ENCODE results near the gene OR6B3. TPM values are rescaled to one million over a fixed set of nuclear protein-coding genes. Genes with fewer than 3 reads are reported as not detected.

Gene OR6B3
- total RNA-seq, 4 donors from 2014 or later, result 0.90 to 14.0 (median 3.1) TPM

DNA sequence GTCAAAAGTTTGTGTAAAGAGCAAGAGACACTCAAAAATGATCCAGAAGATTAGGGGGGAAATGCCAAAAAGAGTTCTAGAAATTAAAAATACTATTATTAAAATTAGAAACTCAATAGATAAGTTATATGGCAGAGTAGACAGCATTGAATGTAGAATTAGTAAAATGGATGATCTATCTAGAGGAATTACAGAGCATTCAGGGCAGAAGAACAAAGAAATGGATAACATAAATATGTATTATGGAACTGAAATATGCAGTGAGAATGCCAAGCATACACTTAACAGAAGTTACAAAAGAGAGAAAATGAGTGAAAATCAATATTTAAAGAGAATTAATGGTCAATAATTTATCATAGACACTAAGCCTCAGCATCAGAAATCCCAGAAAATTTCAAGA is 33.2 kb upstream of the OR6B3 start:
- TF ChIP-seq, protein P1, sequence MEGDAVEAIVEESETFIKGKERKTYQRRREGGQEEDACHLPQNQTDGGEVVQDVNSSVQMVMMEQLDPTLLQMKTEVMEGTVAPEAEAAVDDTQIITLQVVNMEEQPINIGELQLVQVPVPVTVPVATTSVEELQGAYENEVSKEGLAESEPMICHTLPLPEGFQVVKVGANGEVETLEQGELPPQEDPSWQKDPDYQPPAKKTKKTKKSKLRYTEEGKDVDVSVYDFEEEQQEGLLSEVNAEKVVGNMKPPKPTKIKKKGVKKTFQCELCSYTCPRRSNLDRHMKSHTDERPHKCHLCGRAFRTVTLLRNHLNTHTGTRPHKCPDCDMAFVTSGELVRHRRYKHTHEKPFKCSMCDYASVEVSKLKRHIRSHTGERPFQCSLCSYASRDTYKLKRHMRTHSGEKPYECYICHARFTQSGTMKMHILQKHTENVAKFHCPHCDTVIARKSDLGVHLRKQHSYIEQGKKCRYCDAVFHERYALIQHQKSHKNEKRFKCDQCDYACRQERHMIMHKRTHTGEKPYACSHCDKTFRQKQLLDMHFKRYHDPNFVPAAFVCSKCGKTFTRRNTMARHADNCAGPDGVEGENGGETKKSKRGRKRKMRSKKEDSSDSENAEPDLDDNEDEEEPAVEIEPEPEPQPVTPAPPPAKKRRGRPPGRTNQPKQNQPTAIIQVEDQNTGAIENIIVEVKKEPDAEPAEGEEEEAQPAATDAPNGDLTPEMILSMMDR (IDR thresholded peaks at IDR 0.05), result no peak
- no peak for TF ChIP-seq EP300 (IDR thresholded peaks at IDR 0.05)
- no peak for TF ChIP-seq POLR2A (IDR thresholded peaks at IDR 0.05)
- no peaks in the 10 kb centered on the region for H3K27me3 ChIP-seq
- H3K4me1 ChIP-seq, result no peaks in the 10 kb centered on the region
- no peak for DNase-seq (ENCODE audit: low spot score in 2 of 2)
- H3K36me3 ChIP-seq, result no peaks in the 10 kb centered on the region
- no peak overlapping the region for H3K27ac ChIP-seq
- H3K4me3 ChIP-seq, result no peak overlapping the region
- peaks cover 0 to 23% (median 6%) of the 10 kb centered on the region in 4 donors for H3K9me3 ChIP-seq

DNA sequence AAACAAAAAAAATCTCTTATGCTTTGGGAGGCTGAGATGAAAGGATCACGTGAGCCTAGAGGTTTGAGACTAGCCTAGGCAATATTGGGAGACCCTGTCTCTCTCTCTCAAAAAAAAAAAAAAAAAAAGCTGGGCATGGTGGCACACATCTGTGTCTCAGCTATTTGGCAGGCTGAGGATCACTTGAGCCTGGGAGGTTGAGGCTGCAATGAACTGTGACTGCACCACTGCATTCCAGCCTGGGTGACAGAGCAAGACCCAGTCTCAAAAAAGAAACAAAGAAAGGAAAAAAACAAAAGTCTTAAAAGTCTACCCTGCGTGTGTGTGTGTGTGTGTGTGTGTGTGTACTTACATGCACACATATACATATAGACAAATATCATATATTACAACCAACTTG is 25.3 kb upstream of the OR6B3 start:
- H3K27ac ChIP-seq, result no peak overlapping the region
- no peak for TF ChIP-seq EP300 (IDR thresholded peaks at IDR 0.05)
- TF ChIP-seq POLR2A (IDR thresholded peaks at IDR 0.05), result no peak
- TF ChIP-seq, protein P1 (IDR thresholded peaks at IDR 0.05), result no peak
- H3K9me3 ChIP-seq, result peaks cover 0 to 31% (median 10%) of the 10 kb centered on the region in 4 donors
- no peaks in the 10 kb centered on the region for H3K36me3 ChIP-seq
- H3K27me3 ChIP-seq, result no peaks in the 10 kb centered on the region
- WGBS, 2 donors, result 28 to 50% methylated on average over 2 of the region's 2 CpGs
- H3K4me3 ChIP-seq, result no peak overlapping the region
- DNase-seq (ENCODE audit: low spot score in 2 of 2), result no peak
- no peaks in the 10 kb centered on the region for H3K4me1 ChIP-seq

DNA sequence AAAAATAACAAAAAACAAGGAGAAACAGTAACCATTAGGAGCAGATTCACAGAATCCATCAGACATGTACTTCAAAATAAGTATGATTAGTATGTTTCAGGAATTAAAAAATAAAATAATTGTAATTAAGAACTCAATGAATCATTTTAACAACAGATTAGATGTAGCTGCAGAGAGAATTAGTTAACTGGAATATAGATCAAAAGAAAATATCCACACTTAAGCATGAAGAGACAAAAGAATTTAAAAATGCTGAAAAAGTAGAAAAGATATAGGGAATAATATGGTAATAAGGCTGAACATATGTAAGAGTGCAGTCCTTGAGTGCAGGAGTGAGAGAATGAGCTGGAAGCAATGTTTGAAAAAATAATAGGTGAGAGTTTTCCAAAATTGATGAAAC is 24.1 kb upstream of the OR6B3 start:
- no peak for TF ChIP-seq EP300 (IDR thresholded peaks at IDR 0.05)
- no peak for TF ChIP-seq POLR2A (IDR thresholded peaks at IDR 0.05)
- TF ChIP-seq, protein P1 (IDR thresholded peaks at IDR 0.05), result no peak
- no peak overlapping the region for H3K4me3 ChIP-seq
- DNase-seq (ENCODE audit: low spot score in 2 of 2), result no peak
- no peaks in the 10 kb centered on the region for H3K27me3 ChIP-seq
- no peaks in the 10 kb centered on the region for H3K36me3 ChIP-seq
- H3K27ac ChIP-seq, result no peak overlapping the region
- peaks cover 0 to 31% (median 10%) of the 10 kb centered on the region in 4 donors for H3K9me3 ChIP-seq
- no peaks in the 10 kb centered on the region for H3K4me1 ChIP-seq

DNA sequence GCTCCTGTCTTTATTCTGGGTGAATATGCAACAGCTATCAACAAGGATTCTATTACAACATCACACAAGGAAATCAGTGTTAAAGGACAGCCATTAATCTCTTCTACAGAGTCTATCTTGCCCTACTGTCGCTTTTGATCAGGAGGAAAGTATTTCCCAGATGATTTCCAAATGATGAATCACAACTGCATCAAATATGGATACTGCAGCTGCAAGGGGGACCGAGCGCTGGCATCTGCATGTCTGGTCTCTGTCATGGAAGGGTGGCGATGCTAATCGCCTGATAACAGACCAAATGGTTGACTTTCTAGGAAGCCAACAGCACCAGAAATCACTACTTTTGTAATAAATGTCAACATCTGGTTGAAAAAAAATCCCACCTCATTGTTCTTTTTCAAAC is 21.2 kb upstream of the OR6B3 start:
- Histone ChIP-seq H3K4me1 (no peaks in the 10 kb centered on the region), H3K36me3 (no peaks in the 10 kb centered on the region), H3K27me3 (no peaks in the 10 kb centered on the region), H3K4me3 (no peak overlapping the region), H3K27ac (no peak overlapping the region), H3K9me3 (peaks cover 0 to 31% (median 10%) of the 10 kb centered on the region in 4 donors)
- no peak for DNase-seq (ENCODE audit: low spot score in 2 of 2)
- TF ChIP-seq POLR2A (IDR thresholded peaks at IDR 0.05), result no peak
- no peak for TF ChIP-seq EP300 (IDR thresholded peaks at IDR 0.05)
- TF ChIP-seq, protein P1 (IDR thresholded peaks at IDR 0.05), result no peak
- 67 to 80% methylated on average over 5 of the region's 5 CpGs for WGBS, 2 donors

DNA sequence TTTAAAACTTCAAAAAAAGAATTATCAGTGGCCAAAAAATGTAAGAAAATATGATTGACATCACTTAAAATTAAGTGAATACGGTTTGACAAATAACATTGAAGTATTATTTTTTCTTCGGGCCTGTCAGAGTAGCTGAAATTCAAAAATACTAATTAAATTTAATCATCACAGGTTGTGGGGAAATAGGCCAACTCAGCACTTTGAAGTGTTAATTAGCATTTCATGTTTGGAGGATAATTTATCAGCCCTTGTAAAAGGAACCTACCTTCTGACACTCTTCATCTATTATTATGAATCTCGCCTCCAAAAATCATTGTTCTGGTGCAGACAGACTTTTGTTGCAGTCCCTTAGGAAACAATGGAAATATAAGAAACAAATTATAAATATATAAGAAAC is 17.6 kb upstream of the OR6B3 start:
- 90 to 93% methylated on average over 3 of the region's 3 CpGs for WGBS, 2 donors

More for the DNA sequence above, 17.6 kb upstream of the OR6B3 start:
- H3K36me3 ChIP-seq, result no peaks in the 10 kb centered on the region
- TF ChIP-seq EP300 (IDR thresholded peaks at IDR 0.05) (no peak), POLR2A (IDR thresholded peaks at IDR 0.05) (no peak)
- TF ChIP-seq, protein P1 (IDR thresholded peaks at IDR 0.05), result no peak
- no peak overlapping the region for H3K4me3 ChIP-seq
- DNase-seq (ENCODE audit: low spot score in 2 of 2), result no peak
- H3K27me3 ChIP-seq, result no peaks in the 10 kb centered on the region
- no peaks in the 10 kb centered on the region for H3K4me1 ChIP-seq
- no peak overlapping the region for H3K27ac ChIP-seq
- peaks cover 0 to 7% (median 0%) of the 10 kb centered on the region in 4 donors for H3K9me3 ChIP-seq
